Suppressor macrophage treated with lipopolysaccharide for 4 hours (primary cell): Measurements from ENCODE around the gene IFNAR1.

Source experiments
- DNase-seq: peaks from one replicate; pipeline ENCODE4 v3.0.0-alpha.2; 2020

The IFNAR1 gene

DNA sequence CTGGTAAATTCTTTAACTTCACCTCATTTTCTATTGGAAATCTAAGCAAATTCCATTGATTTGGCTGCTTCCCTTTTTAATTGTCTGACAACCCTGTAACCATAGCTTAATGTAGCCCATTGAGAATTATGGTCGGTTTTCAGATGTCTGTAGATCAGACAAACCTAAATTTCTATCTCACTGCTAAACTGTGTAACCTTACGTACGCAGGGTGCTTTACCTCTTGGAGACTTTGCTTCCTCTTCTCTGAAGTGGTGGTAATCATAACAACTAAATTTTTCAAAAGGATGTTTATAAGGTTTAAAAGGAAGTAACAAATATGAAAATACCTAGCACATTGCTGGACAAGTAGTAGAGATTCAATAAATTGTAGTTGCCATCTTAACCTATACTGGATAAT is 25.9 kb downstream of the IFNAR1 start:
- no peak for DNase-seq

DNA sequence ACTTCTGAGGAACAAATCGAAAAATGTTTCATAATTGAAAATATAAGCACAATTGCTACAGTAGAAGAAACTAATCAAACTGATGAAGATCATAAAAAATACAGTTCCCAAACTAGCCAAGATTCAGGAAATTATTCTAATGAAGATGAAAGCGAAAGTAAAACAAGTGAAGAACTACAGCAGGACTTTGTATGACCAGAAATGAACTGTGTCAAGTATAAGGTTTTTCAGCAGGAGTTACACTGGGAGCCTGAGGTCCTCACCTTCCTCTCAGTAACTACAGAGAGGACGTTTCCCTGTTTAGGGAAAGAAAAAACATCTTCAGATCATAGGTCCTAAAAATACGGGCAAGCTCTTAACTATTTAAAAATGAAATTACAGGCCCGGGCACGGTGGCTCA is 30.6 kb downstream of the IFNAR1 start:
- DNase-seq: peak; percentile 35

DNA sequence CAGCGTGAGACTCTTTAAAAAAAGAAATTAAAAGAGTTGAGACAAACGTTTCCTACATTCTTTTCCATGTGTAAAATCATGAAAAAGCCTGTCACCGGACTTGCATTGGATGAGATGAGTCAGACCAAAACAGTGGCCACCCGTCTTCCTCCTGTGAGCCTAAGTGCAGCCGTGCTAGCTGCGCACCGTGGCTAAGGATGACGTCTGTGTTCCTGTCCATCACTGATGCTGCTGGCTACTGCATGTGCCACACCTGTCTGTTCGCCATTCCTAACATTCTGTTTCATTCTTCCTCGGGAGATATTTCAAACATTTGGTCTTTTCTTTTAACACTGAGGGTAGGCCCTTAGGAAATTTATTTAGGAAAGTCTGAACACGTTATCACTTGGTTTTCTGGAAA is 31.2 kb downstream of the IFNAR1 start:
- DNase-seq: no peak

DNA sequence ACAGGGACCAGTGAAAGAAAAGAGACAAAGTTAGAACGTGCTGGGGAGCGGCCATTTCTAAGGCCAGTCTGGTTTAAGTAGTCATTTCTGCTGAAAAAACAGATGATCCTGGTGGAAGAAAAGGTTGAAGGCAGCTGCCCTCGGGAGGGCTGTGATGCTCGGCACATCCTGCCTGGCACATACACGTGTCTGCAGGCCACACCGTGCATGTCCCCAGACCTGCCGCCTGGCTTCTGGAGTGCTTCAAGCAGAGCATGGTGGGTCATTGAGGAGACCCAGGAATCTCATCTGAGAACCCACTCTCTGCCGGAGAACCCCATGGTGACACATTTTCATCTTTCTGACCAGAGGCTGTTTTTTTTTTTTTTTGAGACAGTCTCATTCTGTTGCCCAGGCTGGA is 32.4 kb downstream of the IFNAR1 start:
- DNase-seq: no peak

DNA sequence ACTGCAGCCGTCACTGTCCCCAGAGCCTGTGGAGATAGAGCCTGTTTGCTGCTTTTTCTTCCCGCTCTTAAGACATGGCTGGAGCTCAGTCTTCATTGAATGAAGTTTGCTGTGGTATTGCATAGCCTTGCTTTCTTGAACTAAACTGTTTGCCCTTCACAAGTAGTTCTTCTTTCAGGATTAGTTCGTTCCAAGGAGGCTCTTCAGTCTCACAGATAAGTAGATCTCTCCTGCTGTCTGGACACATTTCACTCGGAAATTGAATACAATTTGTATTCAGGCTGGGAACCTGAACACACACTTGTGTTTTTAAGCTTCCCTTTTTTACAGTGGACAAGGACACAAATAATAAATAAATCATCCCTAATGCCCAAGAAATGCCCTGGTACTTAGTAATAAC is 34.7 kb downstream of the IFNAR1 start:
- no peak for DNase-seq

DNA sequence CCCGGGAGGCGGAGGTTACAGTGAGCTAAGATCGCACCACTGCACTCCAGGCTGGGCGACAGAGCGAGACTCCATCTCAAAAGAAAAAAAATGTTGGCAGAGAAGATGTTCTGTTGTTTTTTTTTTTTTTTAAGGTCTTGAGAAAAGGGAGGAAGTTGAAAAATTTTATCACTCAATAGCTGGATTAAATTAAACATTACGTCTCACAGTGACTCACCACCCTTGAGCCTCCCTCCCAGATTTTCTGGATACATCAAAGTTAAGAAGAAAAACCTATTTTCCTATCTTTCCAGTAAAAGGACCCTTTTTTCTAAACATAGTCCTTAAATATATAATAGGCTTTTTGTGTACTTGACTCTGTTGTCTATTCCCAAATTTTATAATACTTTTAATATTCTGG is 35.5 kb downstream of the IFNAR1 start:
- no peak for DNase-seq

DNA sequence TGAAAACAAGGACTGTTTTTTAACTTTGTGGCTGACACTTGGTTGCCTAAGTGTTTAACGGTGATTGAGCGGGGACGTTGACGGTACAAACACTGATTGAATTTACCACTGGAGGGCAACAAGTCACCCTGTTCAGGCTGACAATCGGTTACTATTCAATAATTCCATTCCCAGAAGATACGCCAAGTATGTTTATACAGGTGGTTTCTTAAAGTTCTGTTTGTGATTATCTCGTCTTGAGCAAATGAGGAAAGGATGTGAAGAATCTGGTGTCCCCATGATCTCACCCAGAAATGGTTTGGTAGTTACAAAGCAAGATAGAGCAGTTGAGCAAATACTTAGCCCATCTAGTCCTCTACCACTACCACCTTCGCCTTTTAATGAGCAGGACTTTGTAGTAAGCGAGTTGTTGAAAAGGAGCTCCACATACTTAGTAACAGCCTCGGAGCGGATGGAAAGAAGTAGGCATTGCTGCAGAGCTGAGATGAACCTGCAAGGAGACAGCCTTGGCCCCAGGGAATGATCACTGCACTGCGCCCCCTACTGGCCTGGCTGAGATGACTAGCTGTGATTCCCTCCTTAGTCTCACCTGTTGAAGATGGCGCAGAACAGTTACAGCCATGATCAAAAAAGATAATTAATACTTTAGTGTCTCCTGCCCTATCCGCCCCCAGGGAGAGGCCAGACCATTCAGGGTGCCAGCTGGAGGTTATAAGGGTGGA is 36.3 kb downstream of the IFNAR1 start:
- peak; percentile 55 for DNase-seq

DNA sequence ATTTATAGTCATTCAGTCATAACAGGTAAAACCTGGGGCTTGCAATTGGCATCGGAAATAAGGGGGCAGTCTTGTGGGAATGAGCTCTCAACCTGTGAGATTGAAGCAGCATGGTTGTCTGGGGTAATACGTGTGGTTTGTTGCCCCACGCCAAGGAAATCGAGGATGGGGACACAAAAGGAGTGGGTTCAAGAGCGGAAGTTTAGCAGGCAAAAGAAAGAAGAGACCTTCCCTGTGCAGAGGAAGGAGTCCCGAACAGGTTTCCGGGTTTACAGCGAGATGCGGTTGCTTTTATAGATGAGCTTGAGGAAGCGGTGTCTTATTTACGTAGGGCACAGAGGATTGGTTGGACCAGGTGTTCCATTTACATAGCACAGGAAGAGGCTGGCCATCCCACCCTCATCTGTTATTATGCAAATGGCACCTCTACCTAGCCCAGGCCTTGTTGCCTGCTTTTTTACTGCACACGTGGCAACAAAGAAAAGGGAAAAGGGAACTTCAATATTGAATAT is 37.3 kb downstream of the IFNAR1 start:
- DNase-seq: no peak

DNA sequence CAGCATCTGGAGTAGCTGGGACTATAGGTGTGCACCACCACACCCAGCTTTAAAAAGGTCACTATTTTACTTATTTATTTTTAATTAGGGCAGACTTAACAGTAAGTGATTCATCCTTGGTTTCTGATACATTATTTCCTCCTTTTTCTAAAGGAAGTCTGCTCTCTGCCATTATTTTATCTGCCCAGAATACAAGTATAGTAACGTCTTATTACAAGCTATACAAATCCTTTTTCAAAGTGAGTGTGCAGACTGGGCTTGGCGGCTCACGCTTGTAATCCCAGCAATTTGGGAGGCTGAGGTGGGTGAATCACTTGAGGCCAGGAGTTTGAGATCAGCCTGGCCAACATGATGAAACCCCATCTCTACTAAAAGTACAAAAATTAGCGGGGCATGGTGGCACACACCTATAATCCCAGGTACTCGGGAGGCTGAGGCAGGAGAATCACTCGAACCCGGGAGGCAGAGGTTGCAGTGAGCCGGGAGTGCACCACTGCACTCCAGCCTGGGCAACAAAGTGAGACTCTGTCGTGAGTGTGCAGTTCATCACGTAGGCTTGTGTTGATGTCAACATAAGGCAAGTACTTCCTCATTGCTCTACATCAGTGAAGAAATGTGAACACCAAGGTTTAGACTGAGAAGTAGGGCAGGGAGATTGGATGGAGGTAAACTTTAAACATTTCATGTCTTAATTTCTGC is 39.3 kb downstream of the IFNAR1 start:
- DNase-seq: peak; percentile 90

DNA sequence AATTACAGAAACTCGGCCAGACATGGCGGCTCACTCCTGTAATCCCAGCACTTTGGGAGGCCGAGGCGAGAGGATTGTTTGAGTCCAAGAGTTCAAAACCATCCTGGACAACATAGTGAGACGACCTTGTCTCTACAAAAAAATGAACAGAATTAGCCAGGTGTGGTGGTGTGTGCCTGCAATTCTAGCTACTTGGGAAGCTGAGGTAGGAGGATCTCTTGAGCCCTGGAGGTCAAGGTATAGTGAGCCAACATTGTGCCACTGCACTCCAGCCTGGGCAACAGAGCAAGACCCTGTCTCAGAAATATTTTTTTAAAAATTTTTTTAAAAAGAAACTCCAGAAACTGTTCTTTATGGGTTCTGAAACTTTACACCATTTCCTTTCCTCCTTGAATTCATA is 40.1 kb downstream of the IFNAR1 start:
- no peak for DNase-seq

DNA sequence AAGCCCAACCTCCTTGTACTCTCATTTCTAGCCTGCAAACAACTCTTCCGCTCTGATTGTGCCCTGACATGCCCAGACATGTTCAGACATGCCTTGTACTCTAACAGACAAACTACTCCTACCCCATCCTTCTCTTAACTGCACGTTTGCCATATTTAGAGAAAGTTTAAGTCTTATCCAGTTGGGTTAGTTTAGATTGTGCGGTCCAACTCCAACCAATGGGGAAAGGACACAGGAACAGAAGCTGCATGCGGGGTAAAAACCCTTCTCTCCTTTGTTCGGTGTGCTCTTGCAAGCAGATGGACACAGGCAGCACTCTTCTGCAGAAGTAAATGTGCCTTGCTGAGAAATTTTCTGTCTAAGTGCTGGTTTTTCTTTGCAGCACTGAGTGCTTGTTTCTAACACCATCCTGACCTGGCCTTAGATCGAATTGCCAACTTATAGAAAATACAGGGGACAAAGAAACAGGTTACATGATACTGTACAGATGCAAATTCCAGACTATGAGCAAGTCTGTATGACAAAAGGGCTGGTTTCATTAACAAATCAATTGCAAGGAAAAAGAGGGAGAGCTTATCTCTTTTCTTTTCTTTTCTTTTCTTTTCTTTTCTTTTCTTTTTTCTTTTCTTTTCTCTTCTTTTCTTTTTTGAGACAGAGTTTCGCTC is 42.7 kb downstream of the IFNAR1 start:
- DNase-seq: no peak

DNA sequence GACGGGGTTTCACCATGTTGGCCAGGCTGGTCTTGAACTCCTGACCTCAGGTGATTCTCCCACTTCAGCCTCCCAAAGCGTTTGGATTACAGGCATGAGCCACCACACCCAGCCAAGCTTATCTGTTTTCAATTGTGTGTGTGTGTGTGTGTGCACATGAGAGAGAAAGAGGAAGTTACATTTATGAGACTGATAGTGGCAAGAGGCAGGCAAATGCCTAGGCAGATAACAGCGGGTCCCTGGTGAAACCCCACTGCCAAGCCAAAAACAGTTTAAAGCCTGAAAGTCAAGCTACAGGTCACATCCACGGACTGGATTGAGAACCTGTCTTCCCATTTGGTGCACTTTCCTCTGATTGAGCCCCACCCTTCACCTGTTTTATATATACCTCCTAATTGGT is 43.4 kb downstream of the IFNAR1 start:
- no peak for DNase-seq

DNA sequence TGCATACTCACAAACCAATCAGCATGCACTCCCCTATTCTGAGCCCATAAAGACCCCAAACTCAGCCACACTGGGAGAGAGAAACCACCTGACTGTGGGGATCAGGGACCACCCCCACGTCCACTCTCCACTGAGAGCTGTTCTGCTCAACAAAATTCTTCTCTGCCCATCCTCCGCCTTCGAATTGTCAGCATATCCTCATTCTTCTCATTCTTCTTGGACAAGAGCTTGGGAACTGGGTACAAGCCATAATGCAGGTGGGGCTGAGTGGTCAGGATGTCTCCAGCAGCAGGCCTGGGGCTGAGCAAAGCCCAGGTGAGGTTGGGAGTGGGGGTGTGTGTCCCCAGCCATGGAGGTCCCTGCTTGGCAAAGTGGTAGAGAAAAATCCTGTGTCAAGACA is 43.8 kb downstream of the IFNAR1 start:
- DNase-seq: no peak

DNA sequence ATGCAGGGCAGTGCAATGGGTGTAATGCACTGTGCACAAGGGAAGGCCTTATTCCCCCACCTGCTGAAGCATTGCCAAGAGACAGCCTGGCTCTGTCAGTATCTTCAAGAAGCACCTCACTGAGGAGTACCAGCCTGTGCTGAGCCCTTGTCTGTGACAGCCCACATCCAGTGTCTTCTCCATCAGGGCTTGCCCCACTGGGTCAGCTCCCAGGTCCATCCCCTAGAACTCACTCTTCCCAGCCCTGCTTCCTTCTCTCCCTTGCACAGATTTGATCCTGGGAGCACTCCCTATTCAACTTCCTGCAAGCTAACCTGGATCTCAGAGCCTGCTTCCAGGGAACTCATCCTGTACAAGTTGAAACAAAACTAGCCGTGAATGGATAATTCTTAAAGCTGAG is 44.8 kb downstream of the IFNAR1 start:
- DNase-seq: no peak

DNA sequence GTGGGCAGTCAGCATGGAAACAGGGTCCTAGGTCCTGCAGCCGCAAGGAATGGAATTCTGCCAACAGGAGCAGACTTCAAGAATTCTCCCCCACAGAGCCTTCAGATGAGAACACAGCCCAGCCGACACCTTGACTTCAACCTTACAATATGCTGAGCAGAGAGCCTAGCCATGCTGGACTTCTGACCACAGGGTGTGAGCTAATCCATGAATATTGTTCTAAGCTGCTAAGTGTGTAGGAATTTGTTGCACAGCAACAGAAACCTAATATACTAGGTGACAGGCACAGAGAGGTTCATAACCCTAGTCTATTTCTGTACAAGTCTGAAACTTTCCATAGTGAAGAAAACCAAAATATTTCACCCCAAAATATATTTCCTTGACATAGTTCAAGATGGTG is 45.5 kb downstream of the IFNAR1 start:
- DNase-seq: no peak

DNA sequence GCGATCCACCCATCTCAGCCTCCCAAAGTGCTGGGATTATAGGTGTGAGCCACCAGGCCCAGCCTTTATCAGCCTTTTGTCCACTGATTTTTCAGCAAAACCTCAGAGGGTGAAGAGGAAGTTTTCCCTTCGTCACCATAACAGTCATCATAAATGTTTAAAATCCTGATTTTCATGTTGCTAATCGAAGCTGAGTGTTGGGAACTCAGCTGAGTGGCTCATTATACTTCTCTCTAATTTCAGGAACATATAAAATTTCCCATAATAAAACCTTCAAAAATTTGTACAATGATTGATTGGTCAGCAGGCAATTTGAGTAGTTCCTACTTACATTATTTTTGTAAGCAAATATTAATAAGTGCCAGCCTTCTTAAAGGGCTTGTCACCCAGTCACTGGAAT is 46.6 kb downstream of the IFNAR1 start:
- DNase-seq: peak; percentile 49

DNA sequence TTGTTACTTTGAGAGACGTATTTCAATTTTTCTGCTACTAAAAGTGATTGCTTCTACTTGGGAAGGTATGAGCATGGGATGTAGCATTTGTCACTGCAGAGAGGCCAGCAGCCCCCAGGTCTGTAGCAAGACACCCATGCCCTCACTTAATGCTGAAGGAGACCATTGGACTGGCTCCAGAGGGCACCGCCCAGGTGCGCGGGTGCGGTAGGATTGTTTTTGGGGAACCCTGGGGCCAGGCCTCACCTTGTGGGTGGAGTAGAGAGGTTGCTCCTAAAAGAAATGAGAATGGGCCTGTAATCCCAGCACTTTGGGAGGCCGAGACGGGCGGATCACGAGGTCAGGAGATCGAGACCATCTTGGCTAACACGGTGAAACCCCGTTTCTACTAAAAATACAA is 47.8 kb downstream of the IFNAR1 start:
- no peak for DNase-seq

DNA sequence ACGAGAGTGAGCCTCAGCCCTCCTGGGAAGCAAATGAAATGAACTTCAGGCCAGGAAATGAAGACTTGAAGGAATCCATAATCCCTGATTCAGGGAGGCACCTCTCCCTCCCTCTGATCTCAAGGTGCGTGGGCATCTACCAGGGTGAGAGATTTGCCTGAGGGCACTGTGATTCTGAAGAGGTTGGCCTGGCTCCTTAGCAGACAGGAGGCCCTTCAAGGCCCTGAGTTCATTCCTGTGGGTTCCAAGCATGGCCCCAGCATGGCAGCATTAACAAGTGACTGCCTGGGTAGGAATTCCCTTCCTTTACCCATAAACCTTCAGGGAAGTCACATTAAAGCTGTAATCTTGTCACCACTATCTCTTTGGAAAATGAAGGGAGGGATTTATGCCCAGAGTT is 48.7 kb downstream of the IFNAR1 start:
- DNase-seq: no peak

DNA sequence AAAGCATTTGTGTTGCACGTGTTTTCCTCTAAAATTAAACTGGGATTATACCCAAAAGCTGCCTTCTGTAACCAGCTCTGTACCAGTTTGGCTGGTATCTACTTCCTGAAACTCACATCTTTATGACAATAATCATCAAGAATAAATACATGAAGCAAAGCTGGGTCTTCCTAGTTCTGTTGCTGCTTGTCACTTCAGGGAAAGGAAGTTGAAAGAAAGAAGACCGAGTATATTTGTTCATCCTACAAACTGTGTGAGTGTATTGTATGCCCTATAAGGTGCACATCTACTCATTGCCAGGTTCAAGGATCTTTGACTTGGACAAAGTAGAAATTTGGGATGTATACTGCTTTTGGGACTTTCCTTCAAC is 49.3 kb downstream of the IFNAR1 start:
- DNase-seq: peak; percentile 77

DNA sequence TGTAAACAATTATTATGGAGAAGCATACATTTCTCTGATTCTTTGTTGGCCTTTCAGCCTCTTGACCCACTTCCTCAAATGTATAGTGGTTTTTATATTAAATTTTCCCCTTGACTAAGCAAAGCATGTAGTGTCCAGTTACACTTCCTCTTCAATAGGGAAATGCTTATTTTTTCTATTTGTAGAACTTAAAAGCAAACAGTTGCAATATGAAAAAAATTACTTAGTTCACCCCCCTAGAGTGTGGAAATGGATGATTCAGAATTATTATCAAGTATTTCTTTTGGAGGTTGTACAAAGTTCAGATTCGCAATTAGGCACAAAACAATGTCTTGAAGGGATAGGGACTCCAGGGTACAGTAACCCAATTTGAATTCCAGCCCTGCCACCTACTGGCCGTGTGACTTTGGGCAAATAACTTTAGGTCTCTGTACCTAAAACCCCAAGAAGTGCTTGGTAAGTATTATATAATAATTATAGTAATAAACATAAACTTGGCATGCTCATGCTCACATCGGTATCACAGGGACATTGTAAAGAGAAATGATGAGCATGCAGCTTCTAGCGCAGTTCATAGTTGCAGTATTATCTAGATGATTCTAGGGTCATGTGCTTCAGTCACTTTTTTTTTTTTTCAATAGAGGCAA is 49.8 kb downstream of the IFNAR1 start:
- DNase-seq: peak; percentile 88

DNA sequence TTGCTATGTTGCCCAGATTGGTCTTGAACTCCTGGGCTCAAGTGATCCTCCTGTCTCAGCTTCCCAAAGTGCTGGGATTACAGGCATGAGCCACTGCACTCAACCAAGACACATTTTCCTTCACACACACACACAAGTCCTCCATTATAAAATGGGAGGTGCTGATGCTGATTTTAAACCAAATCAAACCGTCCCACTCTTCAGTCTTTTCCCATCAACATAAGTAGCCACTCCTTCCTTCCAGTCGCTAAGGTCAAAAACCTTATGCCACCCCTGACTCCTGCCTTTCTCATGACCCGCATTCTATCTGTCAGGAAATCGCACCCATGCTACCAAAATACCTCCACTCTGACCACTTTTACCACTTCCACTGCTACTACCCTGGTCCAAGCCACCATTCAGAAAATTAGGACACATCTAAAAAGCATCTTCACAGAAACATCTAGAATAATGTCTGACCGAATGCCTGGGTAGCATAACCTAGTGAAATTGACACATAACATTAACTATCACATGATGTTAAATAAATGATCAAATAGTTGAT is 50.4 kb downstream of the IFNAR1 start:
- no peak for DNase-seq

DNA sequence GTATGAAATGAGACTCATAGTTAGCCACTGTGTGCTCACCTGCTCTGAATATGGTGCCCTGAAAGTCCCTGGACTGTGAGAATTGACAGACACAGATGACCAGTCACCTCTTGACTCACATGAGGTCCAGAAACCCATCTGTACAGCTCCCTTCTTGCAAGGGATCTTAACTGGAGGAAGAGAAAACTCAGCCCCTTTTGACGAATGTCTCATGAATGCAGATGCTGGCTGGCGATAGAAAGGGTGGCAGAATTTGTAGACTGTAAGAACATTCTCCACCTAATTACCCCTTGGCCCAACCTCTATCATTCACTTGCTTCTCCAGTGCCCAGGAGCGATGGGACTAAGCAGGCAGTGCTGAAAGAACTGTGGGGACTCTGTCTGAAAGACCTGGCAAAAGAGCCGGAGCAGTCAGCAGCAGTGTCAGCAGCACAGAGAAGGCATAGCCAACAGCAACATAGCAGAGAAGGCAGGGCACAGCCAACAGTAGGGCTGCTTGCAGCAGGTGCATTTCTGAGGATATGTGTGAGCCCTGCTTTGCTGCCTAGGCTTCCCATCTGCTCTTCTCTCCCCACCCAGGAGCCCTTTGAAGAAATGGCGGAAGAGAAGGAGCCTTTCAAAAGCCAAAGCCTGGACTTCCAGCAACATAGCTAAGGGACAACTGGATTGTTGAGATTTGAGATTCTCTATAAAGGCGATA is 52.6 kb downstream of the IFNAR1 start:
- no peak for DNase-seq

DNA sequence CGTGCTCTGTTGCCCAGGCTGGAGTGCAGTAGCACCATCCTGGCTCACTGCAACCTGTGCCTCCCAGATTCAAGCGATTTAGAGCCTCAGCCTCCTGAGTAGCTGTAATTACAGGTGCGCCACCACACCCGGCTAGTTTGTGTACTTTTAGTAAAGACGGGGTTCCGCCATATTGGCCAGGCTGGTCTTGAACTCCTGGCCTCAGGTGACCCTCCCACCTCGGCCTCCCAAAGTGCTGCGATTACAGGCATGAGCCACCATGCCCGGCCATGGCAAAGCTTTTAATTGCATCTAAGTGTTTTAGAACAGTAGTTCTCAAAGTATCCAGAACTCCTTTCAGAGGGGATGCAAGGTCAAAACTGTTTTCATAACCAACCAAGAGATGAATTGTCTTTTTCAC is 53.3 kb downstream of the IFNAR1 start:
- no peak for DNase-seq
